SU-DHL-6 (cell line): ENCODE data around the gene CCDC141.

ENCODE experiments used
- H2AFZ ChIP-seq: fragments of 200-600 bp; sonication (generic); 2 replicates; pipeline ENCODE4 v1.6.1; 2014; ENCODE audit warnings: low read depth, mild to moderate bottlenecking, moderate library complexity, mixed read lengths, antibody characterized with exemption, low read length; ENCODE audit not compliant: severe bottlenecking
- H3F3A ChIP-seq: fragments of 200-600 bp; shearing (Covaris generic); 2 replicates; pipeline ENCODE4 v1.6.0; 2016; ENCODE audit warnings: antibody characterized with exemption, mild to moderate bottlenecking; ENCODE audit not compliant: insufficient read depth
- H3K27ac ChIP-seq: fragments of 200-600 bp; sonication (generic); 2 replicates; pipeline ENCODE4 v1.5.1; 2016; ENCODE audit warnings: low read depth, mild to moderate bottlenecking, low read length, moderate library complexity, mixed read lengths
- H3K27me3 ChIP-seq: fragments of 200-600 bp; sonication (generic), shearing (Covaris generic); 2 replicates; pipeline ENCODE4 v1.6.0; 2014; ENCODE audit warnings: mild to moderate bottlenecking, low read length
- H3K36me3 ChIP-seq: fragments of 200-600 bp; sonication (generic); 2 replicates; pipeline ENCODE4 v1.6.1; 2014; ENCODE audit warnings: mild to moderate bottlenecking, low read length, mixed read lengths
- H3K4me2 ChIP-seq: fragments of 300-600, 200-600 bp; shearing (Covaris generic), sonication (generic); 2 replicates; pipeline ENCODE4 v1.6.0; 2014; ENCODE audit warnings: low read length, low read depth, mild to moderate bottlenecking; ENCODE audit not compliant: poor library complexity, severe bottlenecking
- H3K4me3 ChIP-seq: fragments of 200-600 bp; sonication (generic); 2 replicates; pipeline ENCODE4 v1.5.1; 2014; ENCODE audit warnings: antibody characterized with exemption, low read length, mild to moderate bottlenecking, mixed read lengths; ENCODE audit not compliant: insufficient read depth, poor library complexity, severe bottlenecking
- H3K79me2 ChIP-seq: fragments of 200-600 bp; sonication (generic); 2 replicates; pipeline ENCODE4 v1.6.1; 2014; ENCODE audit warnings: mild to moderate bottlenecking, low read length, moderate library complexity; ENCODE audit not compliant: insufficient read depth
- H3K9ac ChIP-seq: fragments of 200-600 bp; sonication (generic); 2 replicates; pipeline ENCODE4 v1.7.0; 2014; ENCODE audit warnings: mild to moderate bottlenecking, low read length
- H3K9me2 ChIP-seq: fragments of 200-600 bp; sonication (generic); replicated peaks from 2 replicates; pipeline ENCODE4 v1.6.1; 2014; ENCODE audit warnings: low read length; ENCODE audit not compliant: insufficient read depth
- H3K9me3 ChIP-seq: fragments of 200-600 bp; sonication (generic); 2 replicates; pipeline ENCODE4 v1.6.1; 2014; ENCODE audit warnings: low read length, mixed read lengths; ENCODE audit not compliant: insufficient read depth
- H4K20me1 ChIP-seq: fragments of 200-600 bp; sonication (generic); 2 replicates; pipeline ENCODE4 v1.6.1; 2014; ENCODE audit warnings: low read depth, mild to moderate bottlenecking, antibody characterized with exemption, low read length, moderate library complexity, mixed read lengths
- EZH2phosphoT487 ChIP-seq: fragments of 200-600 bp; sonication (generic), shearing (Covaris generic); conservative IDR thresholded peaks from 2 replicates; pipeline ENCODE4 v1.6.1; 2018; ENCODE audit warnings: mild to moderate bottlenecking, antibody characterized with exemption, low read length, moderate library complexity, mixed read lengths
- TF ChIP-seq, protein P1 (sequence below): fragments of 200-600 bp; sonication (generic); IDR thresholded peaks from one replicate; pipeline ENCODE4 v1.5.1; 2017; ENCODE audit warnings: antibody characterized with exemption, mild to moderate bottlenecking, low read length, moderate library complexity; ENCODE audit not compliant: insufficient read depth, poor library complexity, severe bottlenecking

CCDC141 gene

DNA sequence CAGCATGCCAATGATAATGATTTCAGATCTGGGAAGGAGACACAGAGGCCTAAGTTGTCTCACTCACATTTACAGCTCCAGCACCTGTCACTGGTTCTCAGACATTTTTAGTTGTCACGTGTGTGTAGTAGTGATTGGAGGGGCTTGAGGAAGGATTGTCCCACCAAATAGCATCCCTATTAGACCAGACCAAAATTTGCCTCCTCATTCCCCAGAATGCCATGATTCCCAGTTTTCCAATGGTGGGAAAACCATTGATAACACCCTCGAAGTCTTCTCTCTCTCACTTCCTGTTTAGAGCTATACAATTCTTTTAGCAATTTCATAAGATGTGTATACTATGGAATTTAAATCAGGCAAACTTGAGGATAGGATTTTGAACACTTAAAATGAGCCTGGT is 52.5 kb downstream of the CCDC141 start:
- no peak overlapping the region for H3K27ac ChIP-seq
- H4K20me1 ChIP-seq, result no peaks in the 10 kb centered on the region
- H3K79me2 ChIP-seq, result no peaks in the 10 kb centered on the region
- no peak overlapping the region for H2AFZ ChIP-seq
- H3K9ac ChIP-seq, result no peak overlapping the region
- H3K4me3 ChIP-seq, result no peak overlapping the region
- H3K27me3 ChIP-seq, result no peaks in the 10 kb centered on the region
- H3K36me3 ChIP-seq, result no peaks in the 10 kb centered on the region
- H3F3A ChIP-seq, result no peaks in the 10 kb centered on the region
- TF ChIP-seq, protein P1, sequence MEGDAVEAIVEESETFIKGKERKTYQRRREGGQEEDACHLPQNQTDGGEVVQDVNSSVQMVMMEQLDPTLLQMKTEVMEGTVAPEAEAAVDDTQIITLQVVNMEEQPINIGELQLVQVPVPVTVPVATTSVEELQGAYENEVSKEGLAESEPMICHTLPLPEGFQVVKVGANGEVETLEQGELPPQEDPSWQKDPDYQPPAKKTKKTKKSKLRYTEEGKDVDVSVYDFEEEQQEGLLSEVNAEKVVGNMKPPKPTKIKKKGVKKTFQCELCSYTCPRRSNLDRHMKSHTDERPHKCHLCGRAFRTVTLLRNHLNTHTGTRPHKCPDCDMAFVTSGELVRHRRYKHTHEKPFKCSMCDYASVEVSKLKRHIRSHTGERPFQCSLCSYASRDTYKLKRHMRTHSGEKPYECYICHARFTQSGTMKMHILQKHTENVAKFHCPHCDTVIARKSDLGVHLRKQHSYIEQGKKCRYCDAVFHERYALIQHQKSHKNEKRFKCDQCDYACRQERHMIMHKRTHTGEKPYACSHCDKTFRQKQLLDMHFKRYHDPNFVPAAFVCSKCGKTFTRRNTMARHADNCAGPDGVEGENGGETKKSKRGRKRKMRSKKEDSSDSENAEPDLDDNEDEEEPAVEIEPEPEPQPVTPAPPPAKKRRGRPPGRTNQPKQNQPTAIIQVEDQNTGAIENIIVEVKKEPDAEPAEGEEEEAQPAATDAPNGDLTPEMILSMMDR, result no peak
- TF ChIP-seq EZH2phosphoT487, result no peak
- no peaks in the 10 kb centered on the region; the same call in 1 of the 2 replicates for H3K9me2 ChIP-seq
- H3K4me2 ChIP-seq, result no peak overlapping the region
- peaks cover 4% of the 10 kb centered on the region; the same call in 1 of the 2 replicates for H3K9me3 ChIP-seq

DNA sequence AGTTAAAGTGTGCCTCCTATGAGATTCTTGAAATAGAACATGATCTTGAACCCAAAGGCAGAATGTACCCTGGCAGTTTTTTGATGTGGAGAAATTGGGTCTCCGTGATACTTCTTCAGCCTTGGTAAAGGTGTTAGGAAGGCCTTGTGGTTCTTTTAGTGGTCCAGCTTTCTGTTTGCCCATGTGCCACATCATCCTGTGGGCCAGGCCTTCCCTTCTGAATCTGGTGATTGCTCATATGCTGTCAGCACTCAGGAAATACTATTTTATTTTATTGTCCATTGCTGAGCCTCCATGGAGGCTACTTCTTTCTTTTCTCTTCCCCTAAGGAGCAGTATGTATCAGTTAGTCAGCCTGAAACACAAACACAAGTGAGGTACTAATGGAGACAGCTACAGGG is 52.9 kb downstream of the CCDC141 start:
- no peak overlapping the region for H3K4me2 ChIP-seq
- TF ChIP-seq EZH2phosphoT487, result no peak
- TF ChIP-seq, protein P1, result no peak
- no peaks in the 10 kb centered on the region for H3F3A ChIP-seq
- H3K27ac ChIP-seq, result no peak overlapping the region
- no peaks in the 10 kb centered on the region for H4K20me1 ChIP-seq
- no peaks in the 10 kb centered on the region for H3K79me2 ChIP-seq
- no peaks in the 10 kb centered on the region for H3K36me3 ChIP-seq
- H3K27me3 ChIP-seq, result no peaks in the 10 kb centered on the region
- H3K9me3 ChIP-seq, result peaks cover 4% of the 10 kb centered on the region; the same call in 1 of the 2 replicates
- no peak overlapping the region for H3K9ac ChIP-seq
- H3K4me3 ChIP-seq, result no peak overlapping the region
- H2AFZ ChIP-seq, result no peak overlapping the region
- no peaks in the 10 kb centered on the region; the same call in 1 of the 2 replicates for H3K9me2 ChIP-seq

DNA sequence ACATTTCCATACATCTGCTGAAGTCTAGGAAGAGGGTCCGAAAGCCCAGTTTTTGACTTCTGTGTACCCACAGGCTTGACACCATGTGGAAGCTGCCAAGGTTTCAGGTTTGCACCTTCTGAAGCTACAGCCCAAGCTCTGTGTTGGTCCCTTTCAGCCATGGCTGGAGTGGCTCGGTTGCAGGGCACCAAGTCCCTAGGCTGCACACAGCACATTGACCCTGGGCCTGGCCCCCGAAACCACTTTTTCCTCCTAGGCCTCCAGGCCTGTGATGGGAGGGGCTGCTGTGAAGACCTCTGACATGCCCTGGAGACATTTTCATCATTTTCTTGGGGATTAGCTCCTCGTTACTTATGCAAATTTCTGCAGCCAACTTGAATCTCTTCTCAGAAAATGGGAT is 55.7 kb downstream of the CCDC141 start:
- H3K9ac ChIP-seq, result no peak overlapping the region
- H4K20me1 ChIP-seq, result no peaks in the 10 kb centered on the region
- TF ChIP-seq, protein P1, result no peak
- TF ChIP-seq EZH2phosphoT487, result no peak

More for the DNA sequence above, 55.7 kb downstream of the CCDC141 start:
- no peaks in the 10 kb centered on the region for H3K27me3 ChIP-seq
- no peaks in the 10 kb centered on the region for H3K79me2 ChIP-seq
- H3K4me2 ChIP-seq, result no peak overlapping the region
- H3K9me2 ChIP-seq, result no peaks in the 10 kb centered on the region; the same call in 1 of the 2 replicates
- peaks cover 4% of the 10 kb centered on the region; the same call in 1 of the 2 replicates for H3K9me3 ChIP-seq
- no peak overlapping the region for H3K4me3 ChIP-seq
- H2AFZ ChIP-seq, result no peak overlapping the region
- H3F3A ChIP-seq, result no peaks in the 10 kb centered on the region
- no peaks in the 10 kb centered on the region; the same call in 1 of the 2 replicates for H3K36me3 ChIP-seq
- H3K27ac ChIP-seq, result no peak overlapping the region
